ENCODE results near the gene RPIA.

RPIA gene

DNA sequence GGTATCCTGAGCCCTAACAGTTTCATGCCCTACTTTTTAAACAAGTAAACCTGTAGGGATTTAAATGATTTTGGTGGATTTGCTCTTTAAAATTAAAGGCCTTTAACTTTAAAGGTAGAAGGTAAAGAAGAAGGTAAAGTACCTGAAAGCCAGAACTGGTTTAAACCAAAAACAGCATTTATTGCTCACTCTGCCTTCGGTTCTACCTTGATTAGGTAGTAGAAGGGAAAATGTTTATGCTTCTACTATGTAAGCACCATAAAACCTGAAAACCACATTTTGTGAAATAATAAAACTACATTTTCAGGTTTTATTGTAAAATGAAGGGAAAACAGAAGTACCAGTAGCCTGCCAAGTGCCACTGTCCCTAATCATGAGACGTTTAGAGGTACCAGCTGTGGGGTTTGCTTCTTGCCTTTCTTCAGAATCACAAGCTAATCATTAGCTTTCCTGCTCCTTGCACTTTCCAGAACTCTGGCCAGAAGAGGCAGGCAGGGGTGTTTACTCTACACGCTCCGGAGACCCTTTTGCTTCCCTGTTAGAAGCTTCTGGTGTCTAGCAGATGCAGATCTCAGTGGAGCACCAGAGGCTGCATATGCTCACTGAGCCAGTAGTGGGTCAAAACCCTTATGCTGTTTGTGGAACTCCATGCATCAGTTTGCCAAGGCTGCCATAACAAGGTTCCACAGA lies 33.3 kb downstream of the RPIA start:
- Histone ChIP-seq H3K9me3 (ENCODE audit: control insufficient read depth, insufficient read depth, low read length) (no peaks in the 10 kb centered on the region), H3K27ac (ENCODE audit: low read depth, low read length) (no peak overlapping the region), H3K4me1 (ENCODE audit: control insufficient read depth, low read length) (no peaks in the 10 kb centered on the region), H3K4me2 (ENCODE audit: low read length) (no peak overlapping the region), H3K27me3 (ENCODE audit: control insufficient read depth, low read length) (no peaks in the 10 kb centered on the region), H3K36me3 (ENCODE audit: control insufficient read depth, low read length) (no peaks in the 10 kb centered on the region), H3K79me2 (ENCODE audit: control insufficient read depth, low read length) (no peaks in the 10 kb centered on the region; the same call in 1 of the 2 replicates), H3F3A (ENCODE audit: control insufficient read depth, insufficient read depth) (no peaks in the 10 kb centered on the region), H3K4me3 (ENCODE audit: low read length) (no peak overlapping the region), H4K20me1 (ENCODE audit: control insufficient read depth, insufficient read depth, low read depth, low read length) (no peaks in the 10 kb centered on the region), H3K9me2 (replicated peaks; ENCODE audit: control insufficient read depth, low read length) (no peaks in the 10 kb centered on the region)
- TF ChIP-seq, protein P1, sequence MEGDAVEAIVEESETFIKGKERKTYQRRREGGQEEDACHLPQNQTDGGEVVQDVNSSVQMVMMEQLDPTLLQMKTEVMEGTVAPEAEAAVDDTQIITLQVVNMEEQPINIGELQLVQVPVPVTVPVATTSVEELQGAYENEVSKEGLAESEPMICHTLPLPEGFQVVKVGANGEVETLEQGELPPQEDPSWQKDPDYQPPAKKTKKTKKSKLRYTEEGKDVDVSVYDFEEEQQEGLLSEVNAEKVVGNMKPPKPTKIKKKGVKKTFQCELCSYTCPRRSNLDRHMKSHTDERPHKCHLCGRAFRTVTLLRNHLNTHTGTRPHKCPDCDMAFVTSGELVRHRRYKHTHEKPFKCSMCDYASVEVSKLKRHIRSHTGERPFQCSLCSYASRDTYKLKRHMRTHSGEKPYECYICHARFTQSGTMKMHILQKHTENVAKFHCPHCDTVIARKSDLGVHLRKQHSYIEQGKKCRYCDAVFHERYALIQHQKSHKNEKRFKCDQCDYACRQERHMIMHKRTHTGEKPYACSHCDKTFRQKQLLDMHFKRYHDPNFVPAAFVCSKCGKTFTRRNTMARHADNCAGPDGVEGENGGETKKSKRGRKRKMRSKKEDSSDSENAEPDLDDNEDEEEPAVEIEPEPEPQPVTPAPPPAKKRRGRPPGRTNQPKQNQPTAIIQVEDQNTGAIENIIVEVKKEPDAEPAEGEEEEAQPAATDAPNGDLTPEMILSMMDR (IDR thresholded peaks at IDR 0.05; ENCODE audit: low read depth, low read length, poor library complexity, severe bottlenecking), result no peak
- no peak for TF ChIP-seq EZH2phosphoT487 (IDR thresholded peaks at IDR 0.05; ENCODE audit: borderline replicate concordance, low read length)

DNA sequence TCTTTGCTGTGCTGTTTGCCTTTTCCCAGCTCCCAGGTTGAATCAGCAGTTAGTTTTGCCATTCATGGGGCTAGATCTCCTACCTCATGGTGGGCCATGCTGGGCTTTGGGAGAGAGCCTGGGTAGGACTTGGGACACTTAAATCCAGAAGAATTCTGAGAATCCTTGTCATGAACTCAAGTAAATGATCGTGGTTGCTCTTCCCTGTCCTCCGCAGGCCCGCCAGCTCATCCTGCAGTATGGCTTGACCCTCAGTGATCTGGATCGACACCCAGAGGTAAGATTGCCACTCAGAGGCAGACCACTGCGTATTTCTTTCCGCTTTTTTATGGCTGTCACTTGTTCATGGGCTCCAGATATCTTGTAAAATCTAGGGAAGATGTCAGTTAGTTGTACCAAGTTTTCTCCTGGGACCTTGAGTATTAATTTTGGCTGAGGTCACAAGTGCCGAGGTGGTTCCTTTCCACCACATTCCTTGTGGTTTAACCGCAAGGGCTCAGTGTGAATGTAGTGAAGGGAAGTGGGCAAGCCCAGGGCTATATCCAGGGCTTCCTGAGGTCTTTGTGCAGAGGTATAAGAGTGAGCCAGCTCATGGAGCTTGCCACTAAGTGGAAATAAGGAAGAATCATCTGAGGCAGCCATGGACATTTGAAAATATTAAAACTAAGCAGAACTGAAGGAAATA lies 37.7 kb downstream of the RPIA start:
- Histone ChIP-seq H3K4me2 (ENCODE audit: low read length) (no peak overlapping the region), H3F3A (ENCODE audit: control insufficient read depth, insufficient read depth) (no peaks in the 10 kb centered on the region), H4K20me1 (ENCODE audit: control insufficient read depth, insufficient read depth, low read depth, low read length) (no peaks in the 10 kb centered on the region)

DNA sequence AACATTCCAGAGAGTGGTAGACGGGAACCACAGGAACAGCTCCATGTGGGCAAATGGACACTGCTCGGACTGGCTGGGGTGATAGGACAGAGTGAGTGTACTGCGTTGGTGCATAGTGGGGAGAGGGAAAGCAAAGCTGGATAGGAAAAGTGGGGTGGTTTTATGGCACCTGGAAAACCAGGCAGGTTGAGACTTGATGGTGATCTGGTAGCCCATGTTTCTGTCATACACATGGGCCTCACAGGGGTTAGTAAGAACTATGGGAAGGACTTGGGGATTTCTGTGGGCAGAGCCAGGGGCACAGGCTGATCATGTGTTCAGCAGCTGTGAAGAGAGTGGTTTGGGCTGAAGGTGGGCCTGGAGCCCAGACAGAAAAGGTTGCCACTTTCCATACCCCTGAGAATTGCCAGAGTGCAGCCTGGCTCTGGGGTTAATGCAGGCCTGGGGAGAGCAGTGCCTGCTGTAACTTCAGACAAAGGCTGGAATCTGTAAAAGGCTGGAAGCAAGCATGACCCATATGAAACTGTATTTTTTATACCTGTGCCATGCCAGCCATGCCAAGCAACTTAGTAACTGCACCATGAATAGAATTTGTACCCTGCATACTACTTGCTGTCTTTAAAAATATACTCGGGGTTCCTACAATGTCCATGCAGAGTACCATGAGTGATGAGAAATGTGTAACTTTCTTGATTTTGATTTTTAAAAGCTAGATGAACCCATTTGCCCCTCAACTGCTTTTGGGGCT lies 41.9 kb downstream of the RPIA start:
- H3K79me2 ChIP-seq (ENCODE audit: control insufficient read depth, low read length), result no peaks in the 10 kb centered on the region
- H3K9me2 ChIP-seq (replicated peaks; ENCODE audit: control insufficient read depth, low read length), result no peaks in the 10 kb centered on the region
- no peaks in the 10 kb centered on the region for H3K4me1 ChIP-seq (ENCODE audit: control insufficient read depth, low read length)
- no peaks in the 10 kb centered on the region for H3K9me3 ChIP-seq (ENCODE audit: control insufficient read depth, insufficient read depth, low read length)
- H4K20me1 ChIP-seq (ENCODE audit: control insufficient read depth, insufficient read depth, low read depth, low read length), result no peaks in the 10 kb centered on the region
- H3F3A ChIP-seq (ENCODE audit: control insufficient read depth, insufficient read depth), result no peaks in the 10 kb centered on the region
- no peak overlapping the region for H3K27ac ChIP-seq (ENCODE audit: low read depth, low read length)
- no peak overlapping the region for H3K4me2 ChIP-seq (ENCODE audit: low read length)
- no peak overlapping the region for H3K4me3 ChIP-seq (ENCODE audit: low read length)
- H3K36me3 ChIP-seq (ENCODE audit: control insufficient read depth, low read length), result peaks cover 30% of the 10 kb centered on the region
- no peaks in the 10 kb centered on the region for H3K27me3 ChIP-seq (ENCODE audit: control insufficient read depth, low read length)
- TF ChIP-seq EZH2phosphoT487 (IDR thresholded peaks at IDR 0.05; ENCODE audit: borderline replicate concordance, low read length), result no peak
- TF ChIP-seq, protein P1 (IDR thresholded peaks at IDR 0.05; ENCODE audit: low read depth, low read length, poor library complexity, severe bottlenecking), result no peak

More for the DNA sequence above, 37.7 kb downstream of the RPIA start:
- Histone ChIP-seq H3K4me1 (ENCODE audit: control insufficient read depth, low read length) (no peaks in the 10 kb centered on the region), H3K27me3 (ENCODE audit: control insufficient read depth, low read length) (no peaks in the 10 kb centered on the region), H3K36me3 (ENCODE audit: control insufficient read depth, low read length) (no peaks in the 10 kb centered on the region), H3K9me3 (ENCODE audit: control insufficient read depth, insufficient read depth, low read length) (no peaks in the 10 kb centered on the region), H3K4me3 (ENCODE audit: low read length) (no peak overlapping the region), H3K79me2 (ENCODE audit: control insufficient read depth, low read length) (no peaks in the 10 kb centered on the region; the same call in 1 of the 2 replicates), H3K9me2 (replicated peaks; ENCODE audit: control insufficient read depth, low read length) (no peaks in the 10 kb centered on the region), H3K27ac (ENCODE audit: low read depth, low read length) (no peak overlapping the region)
- TF ChIP-seq, protein P1 (IDR thresholded peaks at IDR 0.05; ENCODE audit: low read depth, low read length, poor library complexity, severe bottlenecking), result no peak
- no peak for TF ChIP-seq EZH2phosphoT487 (IDR thresholded peaks at IDR 0.05; ENCODE audit: borderline replicate concordance, low read length)
